A673 (cell line): Measurements from ENCODE around the gene GPR89B.
"Not testable (repeated sequence)": the region's sequence is repeated elsewhere in the genome, so short reads cannot be mapped to it uniquely, and the experiment has no call there.

Experiments
- EZH2 ChIP-seq: fragments of 200-600 bp; sonication (generic); IDR thresholded peaks from 2 replicates; pipeline ENCODE4 v1.6.1; 2017; ENCODE audit warnings: borderline replicate concordance, low read depth, mild to moderate bottlenecking, mixed read lengths, antibody characterized with exemption, low read length; ENCODE audit not compliant: poor library complexity, severe bottlenecking
- TF ChIP-seq, protein P1 (sequence below): fragments of 300-800, 200-600 bp; sonication (generic); conservative IDR thresholded peaks from 2 replicates; pipeline ENCODE4 v1.5.1; 2017; ENCODE audit warnings: low read depth, mild to moderate bottlenecking, antibody characterized with exemption, low read length, moderate library complexity, mixed read lengths

GRCh38 chr1:147927689-147928088 lies 531 bp upstream of the GPR89B start:
- TF ChIP-seq, protein P1, sequence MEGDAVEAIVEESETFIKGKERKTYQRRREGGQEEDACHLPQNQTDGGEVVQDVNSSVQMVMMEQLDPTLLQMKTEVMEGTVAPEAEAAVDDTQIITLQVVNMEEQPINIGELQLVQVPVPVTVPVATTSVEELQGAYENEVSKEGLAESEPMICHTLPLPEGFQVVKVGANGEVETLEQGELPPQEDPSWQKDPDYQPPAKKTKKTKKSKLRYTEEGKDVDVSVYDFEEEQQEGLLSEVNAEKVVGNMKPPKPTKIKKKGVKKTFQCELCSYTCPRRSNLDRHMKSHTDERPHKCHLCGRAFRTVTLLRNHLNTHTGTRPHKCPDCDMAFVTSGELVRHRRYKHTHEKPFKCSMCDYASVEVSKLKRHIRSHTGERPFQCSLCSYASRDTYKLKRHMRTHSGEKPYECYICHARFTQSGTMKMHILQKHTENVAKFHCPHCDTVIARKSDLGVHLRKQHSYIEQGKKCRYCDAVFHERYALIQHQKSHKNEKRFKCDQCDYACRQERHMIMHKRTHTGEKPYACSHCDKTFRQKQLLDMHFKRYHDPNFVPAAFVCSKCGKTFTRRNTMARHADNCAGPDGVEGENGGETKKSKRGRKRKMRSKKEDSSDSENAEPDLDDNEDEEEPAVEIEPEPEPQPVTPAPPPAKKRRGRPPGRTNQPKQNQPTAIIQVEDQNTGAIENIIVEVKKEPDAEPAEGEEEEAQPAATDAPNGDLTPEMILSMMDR: not testable (repeated sequence)
- TF ChIP-seq EZH2: not testable (repeated sequence)
